Hippocampal formation (tissue), 2 donors: ENCODE measurements around the gene DYNC2H1.
A peak's percentile ranks its signal among the peaks of the same experiment; 100 is the strongest.

Experiments used
- DNase-seq, 2 donors: peaks; one replicate each; lab custom pipeline; 2025; lab: John Stamatoyannopoulos, UW

Gene DYNC2H1

DNA sequence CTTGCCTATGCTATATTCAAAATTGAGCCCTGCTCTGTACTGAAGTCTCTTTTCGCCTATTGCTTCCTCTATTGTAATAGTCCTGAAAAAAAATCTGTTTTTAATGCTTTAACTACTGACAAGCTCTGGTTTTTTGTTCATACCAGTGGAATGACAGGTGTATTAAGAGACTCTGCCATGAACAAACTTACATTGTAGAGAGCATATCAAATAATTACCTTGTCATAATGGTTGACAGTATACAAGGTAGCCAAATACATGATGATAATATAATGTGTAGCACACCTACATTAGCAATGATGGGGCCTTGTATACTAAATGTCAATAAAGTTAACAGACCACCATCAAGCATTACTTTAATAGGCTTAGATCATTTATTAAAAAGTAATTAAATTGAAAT lies 175.0 kb downstream of the DYNC2H1 start:
- DNase-seq = no peak

DNA sequence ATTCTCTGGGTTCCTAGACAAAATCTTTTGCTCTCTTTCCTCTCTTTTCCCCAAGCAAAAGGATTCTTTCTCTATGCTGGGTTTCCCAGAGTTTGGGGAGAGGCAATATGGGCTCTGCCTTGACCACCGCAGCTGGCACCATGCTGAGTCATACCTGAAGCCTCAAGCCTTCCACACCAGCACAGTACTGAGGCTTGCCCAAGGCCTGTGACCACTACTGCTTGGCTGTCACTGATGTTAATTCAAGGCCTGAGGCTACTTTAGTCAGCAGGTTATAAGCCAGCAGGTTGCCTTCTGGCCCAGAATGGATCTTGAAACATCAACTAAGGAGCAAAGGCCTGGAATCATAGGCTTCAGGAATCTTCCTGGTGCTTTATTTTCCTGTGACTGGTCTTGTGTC lies 185.3 kb downstream of the DYNC2H1 start:
- DNase-seq = no peak

DNA sequence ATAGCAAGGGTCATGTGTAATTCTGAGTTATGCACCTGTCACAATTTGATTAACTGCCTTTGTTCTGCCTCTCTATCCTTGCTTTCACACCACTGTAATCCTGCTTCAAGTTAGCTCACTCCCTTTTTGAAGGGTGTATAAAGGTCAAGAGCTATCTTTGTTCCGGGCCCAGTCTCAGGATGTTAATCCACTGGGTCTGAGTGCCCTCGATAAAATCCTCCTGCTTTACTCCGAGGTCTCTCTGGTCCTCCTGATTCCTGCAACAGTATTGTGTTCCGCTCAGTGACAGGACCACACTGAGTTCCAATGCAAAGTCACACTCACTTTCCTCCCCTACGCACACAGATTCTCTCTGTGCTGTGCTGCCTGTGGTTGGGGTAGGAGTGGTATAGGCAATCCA lies 186.5 kb downstream of the DYNC2H1 start:
- DNase-seq = no peak

DNA sequence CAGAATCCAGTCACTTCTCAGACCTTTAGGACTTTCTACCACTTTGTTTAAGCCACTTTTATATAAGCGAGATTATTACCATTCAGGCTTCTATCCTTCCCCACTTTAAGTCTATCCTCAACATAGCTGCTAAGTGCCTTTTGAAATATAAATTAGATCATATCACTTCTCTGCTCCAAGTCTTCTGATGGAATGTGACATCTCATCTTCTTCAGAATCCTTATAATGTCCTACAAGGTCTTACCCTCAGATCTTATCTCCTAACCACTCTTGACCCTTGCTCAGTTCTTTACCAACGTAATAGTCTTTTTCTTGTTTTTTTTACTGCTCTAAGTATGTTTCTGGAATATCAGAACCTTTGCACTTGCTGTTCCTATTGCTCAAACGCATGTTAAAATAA lies 188.7 kb downstream of the DYNC2H1 start:
- no peak for DNase-seq

DNA sequence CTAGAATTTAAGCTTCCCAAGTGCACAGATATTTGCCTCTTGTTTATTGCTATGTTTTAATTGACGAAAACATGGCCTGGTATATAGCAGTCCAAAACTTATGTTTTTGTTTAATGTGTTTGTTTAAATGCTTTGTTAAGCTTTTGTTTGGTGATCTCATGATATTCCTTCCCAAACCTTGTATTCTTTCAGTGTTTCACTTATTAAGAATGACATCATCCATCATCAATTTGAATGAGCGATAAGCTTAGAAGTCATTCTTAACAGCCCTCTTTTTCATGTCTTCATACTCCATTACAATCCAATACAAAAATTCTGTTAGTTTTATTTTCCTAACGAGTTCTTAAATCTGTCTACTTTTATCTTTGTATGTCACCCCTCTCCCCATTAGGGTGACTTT lies 206.0 kb downstream of the DYNC2H1 start:
- DNase-seq = no peak

DNA sequence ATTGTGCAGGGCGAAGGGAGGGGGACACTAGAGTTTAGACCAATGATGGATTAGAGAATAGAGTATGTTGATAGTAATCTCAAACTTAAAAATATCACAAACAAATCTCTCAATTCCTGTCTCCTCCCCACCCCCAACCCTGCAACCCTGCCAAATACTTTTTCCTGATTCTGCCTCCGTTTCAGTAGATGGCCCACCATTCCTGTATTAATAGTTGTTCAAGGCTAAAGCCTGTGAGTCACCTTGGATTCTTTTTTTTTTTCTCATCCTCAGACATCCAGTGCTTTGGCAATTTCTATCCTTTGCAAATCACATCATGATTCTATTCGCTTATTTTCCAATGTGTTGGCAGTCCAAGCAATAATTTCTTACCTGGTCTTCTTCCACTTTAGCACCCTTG lies 207.9 kb downstream of the DYNC2H1 start:
- no peak for DNase-seq

DNA sequence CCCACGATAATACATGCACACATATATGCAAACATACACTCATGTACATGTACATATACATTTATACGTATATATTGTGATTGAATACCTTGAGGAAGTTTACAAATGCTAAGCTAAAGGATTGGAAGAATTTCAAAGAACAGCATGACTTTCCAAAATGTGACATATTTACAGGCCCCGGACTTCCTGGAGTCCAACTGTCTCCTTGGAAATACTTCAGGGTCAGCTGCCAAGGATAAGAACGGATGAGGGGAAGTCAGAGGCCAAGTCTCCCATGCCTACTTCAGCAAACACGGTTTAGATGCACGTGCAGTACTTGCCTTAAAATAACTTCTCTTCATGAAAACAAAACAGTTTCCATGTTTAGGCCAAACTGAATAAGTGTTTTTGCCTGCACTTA lies 213.6 kb downstream of the DYNC2H1 start:
- no peak for DNase-seq

DNA sequence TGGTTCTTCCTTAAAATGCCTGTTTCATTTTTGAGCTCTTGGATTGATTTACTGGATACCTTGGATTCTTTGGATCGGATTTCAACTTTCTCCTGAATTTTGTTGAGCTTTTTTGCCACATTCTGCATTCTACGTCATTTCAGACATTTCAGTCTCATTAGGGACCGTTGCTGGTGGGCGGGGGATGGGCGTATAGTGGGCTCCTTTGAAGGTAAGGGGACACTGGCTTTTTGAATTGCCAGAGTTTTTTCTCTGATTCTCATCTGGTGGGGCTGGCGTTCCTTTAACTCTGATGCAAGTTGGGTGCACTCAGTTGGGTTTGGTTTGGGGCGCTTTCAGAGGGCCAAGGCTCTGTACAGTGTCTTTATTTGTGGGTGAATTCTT lies 216.5 kb downstream of the DYNC2H1 start:
- DNase-seq = no peak

DNA sequence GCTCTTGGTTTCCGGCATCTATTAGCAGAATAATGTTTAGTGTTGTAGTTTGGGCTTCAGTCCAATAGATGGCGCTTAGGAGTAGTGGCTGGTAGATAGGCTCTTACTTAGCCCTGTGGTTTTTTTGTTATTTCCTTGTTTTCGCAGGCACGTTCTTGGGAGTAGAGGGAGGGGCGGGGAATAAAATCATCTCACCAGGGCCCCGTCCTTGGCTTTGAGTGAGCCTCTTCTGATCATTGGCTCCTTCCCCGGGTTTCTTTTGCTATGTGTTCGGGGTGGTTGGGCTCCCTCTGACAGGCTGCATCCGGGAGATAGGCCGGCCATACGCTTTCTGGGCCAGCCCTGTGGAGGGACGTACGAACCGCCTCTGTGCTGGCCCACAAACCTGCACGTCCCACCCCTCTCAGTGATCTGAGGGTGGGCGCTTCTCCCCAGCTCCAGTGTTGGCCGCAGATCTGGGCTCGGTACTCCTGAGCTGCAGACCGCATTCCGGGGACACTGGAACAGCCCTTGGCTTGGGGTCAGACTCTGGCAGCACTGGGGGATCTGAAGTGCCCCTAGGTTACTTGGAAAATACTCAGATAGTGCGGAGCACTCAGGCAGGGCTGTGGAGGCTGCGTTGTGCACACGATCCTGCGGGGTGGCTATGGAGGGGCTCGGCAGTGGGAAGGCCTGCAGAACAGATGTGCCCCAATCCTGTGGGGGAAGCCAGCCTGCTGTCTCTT lies 217.0 kb downstream of the DYNC2H1 start:
- peak; percentile 1 to 31 for DNase-seq

DNA sequence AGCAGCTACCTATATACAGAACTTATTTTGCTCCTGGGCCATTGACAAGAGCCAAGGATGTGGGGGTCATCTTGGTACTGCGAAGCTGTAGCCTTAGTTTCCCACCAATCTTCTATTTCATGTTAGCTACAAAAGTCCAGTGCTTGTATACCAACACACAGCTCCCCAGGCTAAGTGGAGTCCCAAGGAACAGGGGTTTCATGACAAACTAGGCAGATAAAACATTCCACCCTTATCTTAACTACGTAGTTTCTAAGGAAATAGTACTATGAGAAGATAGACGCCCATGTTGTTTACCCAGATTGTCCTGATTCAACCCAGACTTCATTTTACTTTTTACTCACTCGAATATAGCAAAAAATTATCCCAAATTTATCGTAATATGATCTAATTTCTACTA lies 218.5 kb downstream of the DYNC2H1 start:
- DNase-seq = no peak

DNA sequence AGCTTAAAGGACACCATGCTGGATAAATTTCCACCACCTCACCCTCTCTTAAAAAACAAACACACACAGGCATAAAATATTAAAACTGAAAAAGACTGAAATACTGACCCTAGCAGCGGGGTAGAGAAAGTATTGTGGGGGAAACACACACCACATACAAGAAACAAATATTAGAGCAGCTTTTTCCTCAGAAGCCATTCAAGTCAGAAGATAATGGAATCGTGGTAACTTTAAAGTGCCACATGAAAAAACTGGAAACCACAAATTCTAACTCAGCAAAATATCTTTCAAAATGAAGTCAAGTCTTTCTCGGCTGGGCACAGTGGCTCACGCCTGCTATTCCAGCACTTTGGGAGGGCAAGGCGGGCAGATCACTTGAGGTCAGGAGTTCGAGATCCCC lies 223.2 kb downstream of the DYNC2H1 start:
- no peak for DNase-seq

DNA sequence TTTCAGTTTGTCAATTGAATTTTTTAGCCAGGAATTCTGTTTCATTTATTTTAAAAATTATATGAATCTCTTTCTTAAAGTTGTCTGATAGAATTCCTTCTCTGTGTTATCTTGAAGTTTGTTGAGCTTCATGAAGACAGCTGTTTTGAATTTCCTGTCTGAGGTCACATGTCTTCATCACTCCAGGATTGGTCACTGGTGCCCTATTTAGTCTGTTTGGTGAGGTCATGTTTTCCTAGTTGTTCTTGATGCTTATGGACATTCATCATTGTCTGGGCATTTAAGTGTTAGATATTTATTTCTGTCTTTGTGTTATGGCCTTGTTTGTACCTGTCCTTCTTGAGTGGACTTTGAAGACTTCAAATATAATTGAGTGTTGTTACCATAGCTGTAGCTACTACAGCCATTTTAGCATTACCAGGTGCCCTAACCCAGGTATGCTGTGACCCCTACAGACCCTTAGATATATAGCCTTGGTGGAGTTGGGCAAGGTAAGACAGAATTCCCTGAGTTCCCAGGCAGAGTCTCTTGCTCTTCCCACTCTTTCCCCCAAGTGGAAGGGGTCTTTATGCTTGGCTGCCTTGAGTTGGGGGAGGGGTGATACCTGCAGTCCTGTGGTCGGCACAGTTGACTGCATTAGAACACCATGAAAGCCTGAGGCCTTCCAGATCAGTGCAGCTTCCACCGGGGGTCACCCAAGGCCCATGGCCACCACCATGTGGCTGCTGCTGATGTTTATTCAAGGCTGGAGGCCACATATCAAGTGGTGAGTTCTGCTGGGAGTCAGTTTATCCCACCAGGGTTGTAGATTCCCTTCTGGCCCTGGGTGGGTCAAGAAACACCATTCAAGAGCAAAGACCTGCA lies 229.6 kb downstream of the DYNC2H1 start:
- DNase-seq = no peak

DNA sequence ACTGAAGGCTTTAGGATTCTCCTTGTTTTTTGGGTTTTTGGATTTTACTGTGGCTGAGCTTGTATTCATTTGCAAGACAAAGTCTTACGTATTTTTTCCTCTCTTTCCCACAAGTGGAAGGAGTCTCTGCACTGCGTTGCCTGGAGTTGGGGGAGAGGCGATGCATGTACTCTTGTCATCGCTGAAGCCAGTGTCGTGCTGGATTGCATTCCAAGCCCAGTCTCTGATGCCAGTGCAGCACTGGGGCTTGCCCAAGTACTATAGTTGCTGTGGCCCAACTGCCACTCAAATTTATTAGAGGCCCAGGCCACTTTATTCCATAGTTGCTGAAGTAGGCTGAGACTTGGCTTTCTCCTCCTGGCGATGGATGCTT lies 230.2 kb downstream of the DYNC2H1 start:
- DNase-seq = no peak

DNA sequence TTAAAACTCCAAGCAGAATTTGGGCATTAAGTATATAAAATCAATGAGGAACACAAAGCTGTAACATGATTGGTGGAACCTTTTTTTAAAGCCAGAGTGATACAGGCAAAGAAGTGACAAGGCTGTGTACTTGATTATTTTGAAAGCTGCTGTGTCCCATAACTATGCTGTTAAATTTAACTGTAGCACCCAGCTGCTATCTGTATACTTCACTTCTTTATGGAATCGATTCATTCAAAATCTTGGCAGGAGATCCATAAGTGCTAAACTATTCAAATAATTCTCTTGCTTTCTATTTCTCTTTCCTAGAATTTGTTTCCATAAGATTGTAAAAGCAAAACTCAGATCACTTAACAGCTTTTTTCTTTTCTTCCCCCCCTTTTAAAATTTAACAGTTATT lies 231.7 kb downstream of the DYNC2H1 start:
- no peak for DNase-seq

DNA sequence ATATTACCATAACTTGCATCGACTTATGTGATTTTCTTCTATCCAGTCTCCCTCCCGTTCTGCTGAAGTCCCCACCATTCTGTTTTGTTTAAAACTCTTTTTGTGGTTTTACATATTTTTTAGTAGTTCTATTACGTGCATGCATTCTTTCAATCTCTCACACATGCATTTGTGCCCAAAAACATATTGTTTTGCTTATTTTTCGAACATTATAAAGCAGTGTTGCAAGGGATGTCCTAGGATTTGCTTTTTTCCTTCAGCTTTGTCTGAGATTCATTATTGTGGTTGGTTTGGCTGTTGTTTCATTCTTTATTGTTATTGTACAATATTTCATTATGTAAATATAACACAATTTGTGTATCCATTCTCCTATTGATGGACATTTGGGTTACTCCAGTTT lies 235.7 kb downstream of the DYNC2H1 start:
- no peak for DNase-seq

DNA sequence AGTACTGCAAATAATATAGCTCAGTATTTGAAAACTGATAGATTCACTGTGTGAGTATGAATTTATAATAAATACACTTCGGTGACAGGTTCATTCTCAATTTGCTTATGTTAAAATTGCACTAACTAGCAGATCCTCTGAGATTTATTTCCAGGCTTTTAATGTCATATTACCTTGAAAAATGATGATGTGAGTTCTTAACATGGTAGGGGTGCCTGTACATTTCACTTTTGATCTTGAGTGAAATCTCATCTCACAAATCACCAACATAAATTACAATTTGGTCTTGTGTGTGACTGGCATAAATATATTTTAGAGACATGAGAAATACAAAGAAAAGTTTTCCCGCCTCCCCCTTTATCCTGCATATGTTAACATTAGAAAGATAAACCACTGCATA lies 240.4 kb downstream of the DYNC2H1 start:
- DNase-seq = no peak

DNA sequence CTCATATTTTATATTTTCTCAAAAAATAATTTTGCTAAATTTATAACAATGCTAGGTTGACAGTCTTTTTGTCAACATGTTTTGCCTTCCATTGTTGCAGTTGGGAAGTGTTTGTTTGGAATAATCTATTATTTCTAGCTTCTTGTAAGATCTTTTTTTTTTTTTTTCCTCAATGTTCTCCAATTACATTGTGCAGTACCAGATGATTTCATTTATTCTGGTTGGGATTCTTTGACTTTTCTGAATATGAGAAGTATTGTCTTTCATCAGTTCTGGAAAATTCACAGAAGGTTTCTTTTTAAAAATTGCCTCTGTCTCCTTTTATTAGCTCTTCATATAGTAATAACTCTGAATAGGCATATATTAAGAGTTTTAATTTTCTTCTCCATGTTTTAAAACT lies 245.4 kb downstream of the DYNC2H1 start:
- no peak for DNase-seq

DNA sequence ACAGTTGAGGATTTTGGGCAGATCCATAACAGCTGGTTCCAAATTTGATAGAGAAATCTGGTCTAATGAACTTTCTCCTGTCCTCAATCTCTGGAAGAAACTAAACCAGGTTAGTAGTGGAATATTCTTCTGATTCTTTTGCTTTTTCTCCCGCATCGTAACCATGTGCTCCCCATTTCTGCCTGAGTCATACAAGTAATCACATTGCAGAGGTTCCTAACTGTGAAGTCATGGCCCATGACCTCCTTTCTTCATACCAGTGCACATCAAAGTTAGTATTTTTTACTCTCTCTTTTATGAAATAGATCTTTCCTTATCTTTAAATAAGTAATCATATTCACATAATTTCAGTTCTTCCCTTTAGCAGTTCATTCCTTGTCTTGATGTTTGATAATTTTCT lies 249.0 kb downstream of the DYNC2H1 start:
- no peak for DNase-seq

DNA sequence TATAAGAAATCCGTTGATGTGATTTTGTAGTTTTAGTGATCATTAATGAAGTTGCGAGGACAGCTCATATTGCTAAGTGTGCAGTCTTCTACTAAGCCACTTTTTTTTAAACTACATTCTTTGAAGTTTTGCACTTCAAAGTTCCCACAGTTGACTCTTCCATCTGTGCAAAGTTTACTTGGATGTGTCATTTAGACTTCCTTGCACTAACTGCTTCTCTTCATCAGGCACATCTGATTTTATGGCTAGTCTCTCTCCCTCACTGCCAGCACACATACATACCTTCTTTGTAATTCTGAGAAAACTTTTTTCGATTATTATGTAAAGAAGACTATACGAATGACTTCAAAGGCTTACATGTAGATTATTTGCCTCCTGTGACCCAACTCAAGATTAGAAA lies 250.0 kb downstream of the DYNC2H1 start:
- DNase-seq = no peak

DNA sequence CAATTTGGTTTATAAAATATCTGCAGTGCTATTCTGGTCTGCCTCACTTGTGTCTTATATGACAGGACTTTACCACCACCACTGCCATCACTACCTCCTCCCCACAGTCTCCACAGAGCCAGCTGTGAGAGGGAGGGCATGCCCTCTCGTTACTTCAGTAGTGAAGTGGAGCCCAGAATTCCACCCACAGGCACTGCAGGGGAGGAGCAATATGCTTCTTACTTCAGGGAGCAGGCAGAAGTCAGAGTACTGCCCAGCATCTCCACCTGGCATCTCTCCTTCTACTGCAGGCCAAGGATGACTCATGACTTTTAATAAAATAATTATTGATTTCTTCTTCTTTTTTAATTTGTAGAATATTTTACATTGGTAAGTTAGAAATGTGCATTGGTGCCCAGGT lies 255.5 kb downstream of the DYNC2H1 start:
- no peak for DNase-seq

DNA sequence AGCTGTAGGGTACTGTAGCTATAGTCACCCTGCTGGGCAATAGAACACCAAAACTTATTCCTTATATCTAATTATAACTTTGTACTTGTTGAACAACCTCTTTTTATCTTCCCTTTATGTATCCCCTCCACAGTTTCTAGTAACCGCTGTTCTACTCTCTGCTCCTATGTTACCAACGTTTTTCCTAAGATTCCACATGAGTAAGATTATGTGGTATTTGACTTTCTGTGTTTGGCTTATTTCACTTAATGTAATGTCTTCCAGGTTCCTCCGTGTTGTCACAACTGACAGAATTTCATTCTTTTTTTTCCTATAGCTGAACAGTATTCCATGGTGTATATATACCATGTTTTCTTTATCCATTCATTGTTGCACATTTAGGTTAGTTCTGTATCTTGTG lies 258.4 kb downstream of the DYNC2H1 start:
- no peak for DNase-seq

DNA sequence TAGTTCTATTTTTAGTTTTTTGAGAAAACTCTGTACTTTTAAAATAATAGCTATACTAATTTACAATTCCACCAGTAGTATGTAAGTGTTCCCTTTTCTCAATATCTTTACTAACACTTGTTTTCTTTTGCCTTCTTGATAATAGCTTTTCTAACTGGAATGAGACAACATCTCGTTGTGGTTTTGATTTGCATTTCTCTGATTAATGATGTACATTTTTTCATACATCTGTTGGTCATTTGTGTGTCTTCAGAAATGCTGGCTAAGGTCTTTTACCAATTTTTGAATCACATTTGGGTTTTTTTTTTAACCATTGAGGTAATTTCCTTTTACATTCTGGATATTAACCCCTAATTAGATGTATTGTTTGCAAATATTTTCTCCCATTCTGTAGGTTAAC lies 258.9 kb downstream of the DYNC2H1 start:
- no peak for DNase-seq

DNA sequence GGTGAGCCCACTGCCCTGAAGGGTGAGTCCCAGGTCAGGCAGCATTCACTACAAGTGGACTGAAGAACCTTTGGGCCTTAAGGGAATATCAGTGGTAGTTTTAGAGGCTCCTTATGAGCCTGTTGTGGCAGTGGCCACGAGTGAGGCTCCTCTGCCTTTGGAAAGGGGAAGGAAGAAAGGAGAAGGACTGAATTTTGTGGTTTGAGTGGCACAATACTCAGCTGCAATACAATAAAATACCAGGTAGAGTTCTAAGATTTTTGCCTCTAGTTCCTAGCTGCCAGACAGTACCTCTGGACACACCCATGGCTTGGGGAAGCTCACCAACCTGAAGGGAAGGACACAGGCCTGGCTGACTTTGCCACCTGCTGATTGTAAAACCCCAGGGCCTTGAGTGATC lies 260.9 kb downstream of the DYNC2H1 start:
- no peak for DNase-seq

DNA sequence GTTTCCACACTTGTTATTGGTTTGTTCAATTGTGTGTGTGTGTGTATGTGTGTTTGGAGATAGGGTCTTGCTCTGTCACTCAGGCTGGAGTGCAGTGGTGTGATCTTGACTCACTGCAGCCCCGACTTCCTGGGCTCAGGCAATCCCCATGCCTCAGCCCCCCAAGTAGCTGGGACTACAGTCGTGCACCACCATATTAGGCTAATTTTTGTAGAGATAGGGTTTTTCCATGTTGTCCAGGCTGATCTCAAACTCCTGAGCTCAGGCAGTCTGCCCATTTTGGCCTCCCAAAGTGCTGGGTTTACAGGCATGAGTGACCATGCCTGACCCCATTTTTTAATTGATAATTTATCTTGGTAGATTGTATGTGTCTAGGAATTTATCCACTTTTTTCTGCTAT lies 263.7 kb downstream of the DYNC2H1 start:
- DNase-seq = no peak
